SK-N-MC (cell line): Measurements from ENCODE around the gene CFAP119.

Source experiments
- EZH2 ChIP-seq: fragments of 200-600 bp; sonication (generic); IDR thresholded peaks from one replicate; pipeline ENCODE4 v1.6.1; 2017; ENCODE audit warnings: antibody characterized with exemption
- POLR2AphosphoS5 ChIP-seq: IDR thresholded peaks from 2 replicates; pipeline ENCODE4 v1.6.1; 2012; ENCODE audit warnings: mild to moderate bottlenecking, low read depth, low read length, borderline replicate concordance

DNA sequence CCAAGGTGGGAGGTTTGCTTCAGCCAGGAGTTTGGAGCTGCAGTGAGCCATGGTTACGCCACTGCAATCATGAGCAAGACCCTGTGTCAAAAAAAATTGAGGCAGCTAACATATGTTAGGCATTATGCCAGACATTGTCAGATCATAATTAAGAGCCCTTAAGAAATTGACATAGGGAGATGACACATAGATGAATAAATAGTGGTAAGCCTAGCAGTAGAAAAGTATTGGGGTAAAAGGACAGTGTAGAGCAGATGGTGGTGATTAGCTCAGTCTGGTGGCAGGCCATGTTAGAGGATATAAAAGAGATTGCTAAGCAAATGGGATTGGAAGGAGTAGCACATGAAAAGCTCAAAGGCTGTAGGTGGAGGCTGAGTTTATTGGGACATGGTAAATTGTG, 40.3 kb downstream of the CFAP119 start:
- no peak for TF ChIP-seq EZH2
- no peak for TF ChIP-seq POLR2AphosphoS5
